HL-60 (cell line): ENCODE measurements around the gene CTIF.
A peak's percentile ranks its signal among the peaks of the same experiment; 100 is the strongest.

Experiments
- DNase-seq, 2 experiments: peaks; one replicate each; pipeline ENCODE4 v3.0.0-alpha.2; 2010 to 2020; ENCODE audit warnings: low read depth in 1 of 2, low spot score in 1 of 2
- H3K27ac ChIP-seq: fragments of 250-450 bp; sonication (Bioruptor Pico); replicated peaks from 2 replicates; pipeline ENCODE4 v1.5.1; 2020; ENCODE audit warnings: mild to moderate bottlenecking, moderate library complexity
- H3K27me3 ChIP-seq: fragments of 250-450 bp; sonication (Bioruptor Pico); 2 replicates; pipeline ENCODE4 v1.5.1; 2021; ENCODE audit warnings: mild to moderate bottlenecking, moderate library complexity; ENCODE audit not compliant: insufficient read depth, poor library complexity, severe bottlenecking
- H3K4me3 ChIP-seq: replicated peaks from 2 replicates; pipeline ENCODE4 v1.5.1; 2011; ENCODE audit warnings: mild to moderate bottlenecking, control low read depth, low read length; ENCODE audit not compliant: insufficient read depth
- GABPA ChIP-seq: IDR thresholded peaks from 2 replicates; pipeline ENCODE4 v1.6.1; 2012; ENCODE audit warnings: low read depth
- POLR2AphosphoS5 ChIP-seq: IDR thresholded peaks from 2 replicates; pipeline ENCODE4 v1.6.1; 2012; ENCODE audit warnings: low read depth
- SPI1 ChIP-seq: IDR thresholded peaks from 2 replicates; pipeline ENCODE4 v1.6.1; 2012; ENCODE audit warnings: low read depth, mild to moderate bottlenecking, borderline replicate concordance
- TF ChIP-seq, protein P1 (sequence below): IDR thresholded peaks from one replicate; pipeline ENCODE4 v1.5.1; 2011; ENCODE audit warnings: low read length, control low read depth, inconsistent platforms; ENCODE audit not compliant: insufficient read depth
- TF ChIP-seq, protein P2 (sequence below): IDR thresholded peaks from 2 replicates; pipeline ENCODE4 v1.6.1; 2012; ENCODE audit warnings: low read depth; ENCODE audit not compliant: insufficient replicate concordance

Gene CTIF

DNA sequence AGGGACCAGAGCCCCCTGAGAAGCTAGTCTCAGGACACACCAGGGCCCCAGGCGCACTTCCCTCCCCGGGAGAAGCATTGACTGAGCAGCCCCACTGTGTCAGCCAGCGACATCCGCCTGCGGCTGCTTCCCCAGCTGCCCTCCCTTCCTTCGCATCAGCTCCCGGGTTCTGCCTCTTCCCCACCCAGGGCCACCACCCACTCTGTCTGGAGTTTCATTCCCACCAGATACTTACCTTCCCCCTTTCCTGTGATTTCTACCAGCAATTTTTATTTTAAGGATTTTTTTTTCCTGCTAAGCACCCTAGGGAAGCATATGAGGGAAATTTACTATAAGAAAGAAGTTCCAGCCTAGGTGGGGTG, 312.7 kb downstream of the CTIF start:
- DNase-seq, result peak in 1 of 2 experiments; percentile 27
- Histone ChIP-seq H3K4me3 (no peak overlapping the region), H3K27ac (no peak overlapping the region), H3K27me3 (no peaks in the 10 kb centered on the region)
- TF ChIP-seq GABPA, result no peak
- TF ChIP-seq, protein P1, sequence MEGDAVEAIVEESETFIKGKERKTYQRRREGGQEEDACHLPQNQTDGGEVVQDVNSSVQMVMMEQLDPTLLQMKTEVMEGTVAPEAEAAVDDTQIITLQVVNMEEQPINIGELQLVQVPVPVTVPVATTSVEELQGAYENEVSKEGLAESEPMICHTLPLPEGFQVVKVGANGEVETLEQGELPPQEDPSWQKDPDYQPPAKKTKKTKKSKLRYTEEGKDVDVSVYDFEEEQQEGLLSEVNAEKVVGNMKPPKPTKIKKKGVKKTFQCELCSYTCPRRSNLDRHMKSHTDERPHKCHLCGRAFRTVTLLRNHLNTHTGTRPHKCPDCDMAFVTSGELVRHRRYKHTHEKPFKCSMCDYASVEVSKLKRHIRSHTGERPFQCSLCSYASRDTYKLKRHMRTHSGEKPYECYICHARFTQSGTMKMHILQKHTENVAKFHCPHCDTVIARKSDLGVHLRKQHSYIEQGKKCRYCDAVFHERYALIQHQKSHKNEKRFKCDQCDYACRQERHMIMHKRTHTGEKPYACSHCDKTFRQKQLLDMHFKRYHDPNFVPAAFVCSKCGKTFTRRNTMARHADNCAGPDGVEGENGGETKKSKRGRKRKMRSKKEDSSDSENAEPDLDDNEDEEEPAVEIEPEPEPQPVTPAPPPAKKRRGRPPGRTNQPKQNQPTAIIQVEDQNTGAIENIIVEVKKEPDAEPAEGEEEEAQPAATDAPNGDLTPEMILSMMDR, result no peak
- TF ChIP-seq, protein P2, sequence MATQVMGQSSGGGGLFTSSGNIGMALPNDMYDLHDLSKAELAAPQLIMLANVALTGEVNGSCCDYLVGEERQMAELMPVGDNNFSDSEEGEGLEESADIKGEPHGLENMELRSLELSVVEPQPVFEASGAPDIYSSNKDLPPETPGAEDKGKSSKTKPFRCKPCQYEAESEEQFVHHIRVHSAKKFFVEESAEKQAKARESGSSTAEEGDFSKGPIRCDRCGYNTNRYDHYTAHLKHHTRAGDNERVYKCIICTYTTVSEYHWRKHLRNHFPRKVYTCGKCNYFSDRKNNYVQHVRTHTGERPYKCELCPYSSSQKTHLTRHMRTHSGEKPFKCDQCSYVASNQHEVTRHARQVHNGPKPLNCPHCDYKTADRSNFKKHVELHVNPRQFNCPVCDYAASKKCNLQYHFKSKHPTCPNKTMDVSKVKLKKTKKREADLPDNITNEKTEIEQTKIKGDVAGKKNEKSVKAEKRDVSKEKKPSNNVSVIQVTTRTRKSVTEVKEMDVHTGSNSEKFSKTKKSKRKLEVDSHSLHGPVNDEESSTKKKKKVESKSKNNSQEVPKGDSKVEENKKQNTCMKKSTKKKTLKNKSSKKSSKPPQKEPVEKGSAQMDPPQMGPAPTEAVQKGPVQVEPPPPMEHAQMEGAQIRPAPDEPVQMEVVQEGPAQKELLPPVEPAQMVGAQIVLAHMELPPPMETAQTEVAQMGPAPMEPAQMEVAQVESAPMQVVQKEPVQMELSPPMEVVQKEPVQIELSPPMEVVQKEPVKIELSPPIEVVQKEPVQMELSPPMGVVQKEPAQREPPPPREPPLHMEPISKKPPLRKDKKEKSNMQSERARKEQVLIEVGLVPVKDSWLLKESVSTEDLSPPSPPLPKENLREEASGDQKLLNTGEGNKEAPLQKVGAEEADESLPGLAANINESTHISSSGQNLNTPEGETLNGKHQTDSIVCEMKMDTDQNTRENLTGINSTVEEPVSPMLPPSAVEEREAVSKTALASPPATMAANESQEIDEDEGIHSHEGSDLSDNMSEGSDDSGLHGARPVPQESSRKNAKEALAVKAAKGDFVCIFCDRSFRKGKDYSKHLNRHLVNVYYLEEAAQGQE, result no peak
- no peak for TF ChIP-seq POLR2AphosphoS5
- no peak for TF ChIP-seq SPI1

DNA sequence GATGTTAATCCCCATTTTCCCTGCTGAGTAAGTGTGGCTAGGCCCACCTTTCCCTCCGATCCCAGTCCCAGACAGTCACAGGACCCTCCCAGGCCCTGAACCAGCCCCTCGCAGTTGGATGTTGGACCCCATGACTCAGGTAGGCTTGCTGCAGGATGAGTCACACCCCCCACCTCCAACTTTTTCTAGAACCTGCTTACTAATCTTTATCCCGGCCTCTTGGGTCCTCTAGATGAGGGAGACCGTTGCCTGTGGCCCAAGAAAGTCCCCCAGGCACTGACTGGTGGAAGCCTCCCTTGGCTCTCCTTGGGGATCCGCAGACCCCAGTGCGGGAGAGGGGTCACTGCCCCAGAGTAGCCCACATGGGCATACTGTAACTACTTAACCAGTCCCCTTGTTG, 313.5 kb downstream of the CTIF start:
- no peak for DNase-seq
- H3K27ac ChIP-seq, result no peak overlapping the region
- H3K27me3 ChIP-seq, result no peaks in the 10 kb centered on the region
- TF ChIP-seq SPI1, result no peak
- TF ChIP-seq POLR2AphosphoS5, result no peak
- TF ChIP-seq, protein P1, result no peak
- no peak overlapping the region for H3K4me3 ChIP-seq

DNA sequence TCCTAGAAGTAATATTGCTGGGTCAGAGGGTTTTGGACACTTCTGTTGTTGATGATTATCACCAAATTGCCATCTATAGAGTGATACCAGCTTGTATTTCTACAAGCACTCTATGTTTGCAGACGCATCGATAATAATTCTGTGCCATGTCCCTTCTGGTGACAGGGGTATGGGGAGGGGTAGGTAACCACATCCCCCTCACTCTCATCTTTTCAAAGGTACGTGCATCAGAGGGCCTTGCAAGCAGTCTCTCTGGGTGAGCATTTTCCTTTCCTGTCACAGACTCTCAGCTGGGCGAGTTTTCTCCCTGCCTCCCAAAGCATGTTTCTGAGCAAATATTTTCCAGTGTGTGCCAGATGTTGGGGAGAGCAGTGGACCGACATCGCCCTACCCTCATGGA, 314.0 kb downstream of the CTIF start:
- Histone ChIP-seq H3K27me3 (no peaks in the 10 kb centered on the region), H3K27ac (no peak overlapping the region), H3K4me3 (no peak overlapping the region)
- no peak for DNase-seq
- TF ChIP-seq, protein P1, result no peak
- TF ChIP-seq, protein P2, result no peak
- TF ChIP-seq GABPA (no peak), POLR2AphosphoS5 (no peak), SPI1 (no peak)

DNA sequence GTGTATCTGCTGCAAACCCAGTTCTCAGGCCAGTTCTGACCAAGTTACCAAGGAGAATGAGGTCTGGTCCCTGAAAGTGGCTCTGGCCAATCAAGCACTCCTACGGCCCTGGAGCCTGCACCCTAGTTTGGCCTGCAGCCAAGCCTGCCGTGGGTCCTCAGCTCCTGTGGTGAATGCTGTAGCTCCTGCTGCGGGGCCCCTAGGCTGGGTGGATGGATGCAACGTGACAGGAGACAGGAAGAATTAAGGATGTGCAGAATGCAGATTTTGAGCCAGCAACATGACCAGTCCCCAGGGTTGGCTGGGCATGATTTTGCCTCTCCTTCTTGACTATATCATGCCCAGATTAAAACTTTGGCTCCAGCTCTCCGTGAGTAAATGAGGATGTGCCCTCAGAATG, 314.8 kb downstream of the CTIF start:
- no peak for DNase-seq
- Histone ChIP-seq H3K27ac (no peak overlapping the region), H3K27me3 (no peaks in the 10 kb centered on the region), H3K4me3 (no peak overlapping the region)
- TF ChIP-seq, protein P2, result no peak
- TF ChIP-seq SPI1 (no peak), POLR2AphosphoS5 (no peak), GABPA (no peak)
- TF ChIP-seq, protein P1, result no peak
